ENCODE data around the gene FADS3. TPM values are rescaled to one million over a fixed set of nuclear protein-coding genes. Genes with fewer than 3 reads are reported as not detected.

FADS3 gene
- total RNA-seq, 2 experiments from 2014 or later, result 4.2 to 4.3 TPM

- Mint-ChIP-seq H3K9me3 (no peaks in the 10 kb centered on the region), H3K36me3 (ENCODE audit: low read depth) (no peaks in the 10 kb centered on the region), H3K27me3 (ENCODE audit: low read depth) (no peaks in the 10 kb centered on the region), H3K27ac (no peak overlapping the region), H3K4me1 (ENCODE audit: low read depth) (peaks cover 4% of the 10 kb centered on the region), H3K4me3 (no peak overlapping the region)
- CTCF ChIA-PET, result interaction anchor here (1.1 to 10.5 kb wide), 5 partner anchors 12 to 203 kb away, joined by 3 to 270 read pairs (median 6); no protein-coding TSS in a partner anchor
- intact Hi-C loops (cut with micrococcal nuclease), result no loop called here
- no peak for DNase-seq
These were observed 12.5 kb upstream of the FADS3 start for GRCh38 chr11:61903845-61904244.

DNA sequence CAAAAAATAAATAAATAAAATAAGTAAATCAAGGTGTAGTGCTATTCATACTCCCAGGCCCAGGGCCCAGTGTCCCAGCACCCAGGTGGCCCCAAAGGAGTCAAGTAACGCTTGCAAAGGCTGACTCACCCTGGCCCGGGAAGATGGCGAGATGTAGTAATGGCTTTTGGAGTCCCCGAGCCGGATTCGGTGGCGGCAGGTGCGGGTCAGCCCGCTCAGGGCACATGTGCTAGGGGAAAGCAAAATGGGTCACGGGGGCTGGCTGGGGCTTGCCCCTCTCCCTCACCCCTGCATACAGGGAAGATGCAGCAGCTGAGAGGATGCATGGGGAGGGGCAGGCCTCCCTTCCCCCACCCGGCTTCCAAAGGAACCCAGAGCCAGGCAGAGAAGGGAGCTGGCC is 11.0 kb upstream of the FADS3 start:
- intact Hi-C loops (cut with micrococcal nuclease), result no loop called here
- no peak for DNase-seq
- Mint-ChIP-seq H3K4me1 (ENCODE audit: low read depth) (peaks cover 4% of the 10 kb centered on the region), H3K27me3 (ENCODE audit: low read depth) (no peaks in the 10 kb centered on the region), H3K36me3 (ENCODE audit: low read depth) (no peaks in the 10 kb centered on the region), H3K4me3 (no peak overlapping the region), H3K9me3 (no peaks in the 10 kb centered on the region), H3K27ac (no peak overlapping the region)
- CTCF ChIA-PET, result interaction anchor here (7.7 to 10.5 kb wide), 3 partner anchors 44 to 206 kb away, joined by 109 to 270 read pairs (median 132); no protein-coding TSS in a partner anchor

- no peak for DNase-seq
- Mint-ChIP-seq H3K9me3 (no peaks in the 10 kb centered on the region), H3K4me1 (ENCODE audit: low read depth) (peaks cover 4% of the 10 kb centered on the region), H3K27ac (no peak overlapping the region), H3K36me3 (ENCODE audit: low read depth) (no peaks in the 10 kb centered on the region), H3K4me3 (no peak overlapping the region), H3K27me3 (ENCODE audit: low read depth) (no peaks in the 10 kb centered on the region)
- intact Hi-C loops (cut with micrococcal nuclease), result no loop called here
- CTCF ChIA-PET, result interaction anchor here (0.7 to 10.5 kb wide), 7 partner anchors 8 to 207 kb away, joined by 3 to 270 read pairs (median 3); no protein-coding TSS in a partner anchor
These were observed 10.1 kb upstream of the FADS3 start for GRCh38 chr11:61901397-61901796.

GRCh38 chr11:61900251-61900650 is 8.9 kb upstream of the FADS3 start:
- no peak for DNase-seq
- H3K4me3 Mint-ChIP-seq, result no peak overlapping the region
- H3K36me3 Mint-ChIP-seq (ENCODE audit: low read depth), result no peaks in the 10 kb centered on the region
- CTCF ChIA-PET, result interaction anchor here (0.6 to 10.5 kb wide), 11 partner anchors 10 to 208 kb away, joined by 3 to 270 read pairs (median 11); partner anchors contain the start of genes BEST1 and FTH1
- H3K9me3 Mint-ChIP-seq, result no peaks in the 10 kb centered on the region
- H3K4me1 Mint-ChIP-seq (ENCODE audit: low read depth), result peaks cover 4% of the 10 kb centered on the region
- no peaks in the 10 kb centered on the region for H3K27me3 Mint-ChIP-seq (ENCODE audit: low read depth)
- intact Hi-C loops (cut with micrococcal nuclease), result no loop called here
- no peak overlapping the region for H3K27ac Mint-ChIP-seq

DNA sequence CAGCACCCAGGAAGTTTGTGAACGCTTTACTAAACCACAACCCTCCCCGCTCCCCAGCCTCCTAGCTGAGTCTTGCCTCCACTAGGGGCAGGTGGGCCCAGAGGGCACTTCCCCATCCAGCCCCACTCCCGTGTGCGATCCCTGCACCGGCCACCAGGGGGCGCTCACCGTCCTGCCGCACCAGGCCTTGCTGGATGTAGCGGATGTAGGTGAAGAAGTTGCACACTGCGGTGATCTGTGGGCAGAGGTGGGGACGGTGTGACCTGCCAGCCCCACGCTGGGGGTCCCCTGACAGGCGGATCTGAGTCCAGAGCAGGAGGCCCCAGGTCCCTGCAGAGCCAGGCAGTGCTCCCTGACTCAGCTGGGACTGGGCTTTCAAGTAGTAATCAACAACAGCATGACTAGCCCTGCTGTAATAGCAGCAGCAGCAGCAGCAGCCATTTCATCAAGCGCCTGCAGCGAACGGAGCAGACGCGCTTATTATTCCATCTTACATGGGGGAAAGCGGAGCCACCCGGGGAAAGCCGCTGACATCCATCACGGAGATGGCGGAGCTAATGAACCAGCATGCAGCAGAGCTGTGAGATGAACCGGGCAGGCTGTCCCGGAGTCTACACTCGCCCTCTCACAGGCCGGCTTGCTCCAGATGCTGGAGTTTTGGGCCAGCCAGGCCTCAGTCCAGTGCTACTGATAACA is 7.9 kb upstream of the FADS3 start:
- DNase-seq, result peak; percentile 93
- Mint-ChIP-seq H3K9me3 (no peaks in the 10 kb centered on the region), H3K36me3 (ENCODE audit: low read depth) (no peaks in the 10 kb centered on the region), H3K27ac (no peak overlapping the region), H3K4me1 (ENCODE audit: low read depth) (peaks cover 4% of the 10 kb centered on the region), H3K4me3 (no peak overlapping the region), H3K27me3 (ENCODE audit: low read depth) (no peaks in the 10 kb centered on the region)
- intact Hi-C loops (cut with micrococcal nuclease), result loop anchor here (1.0 kb wide), 3 partner anchors 48 to 209 kb away; no protein-coding TSS in a partner anchor
- CTCF ChIA-PET, result interaction anchor here (0.6 to 10.5 kb wide), 50 partner anchors 8 to 580 kb away, joined by 3 to 270 read pairs (median 5); partner anchors contain the start of genes BEST1, FEN1, FTH1 and INCENP

- H3K36me3 Mint-ChIP-seq (ENCODE audit: low read depth), result no peaks in the 10 kb centered on the region
- intact Hi-C loops (cut with micrococcal nuclease), result no loop called here
- DNase-seq, result no peak
These were observed 6.9 kb upstream of the FADS3 start for GRCh38 chr11:61898247-61898582.

GRCh38 chr11:61897387-61898246 is 6.3 kb upstream of the FADS3 start:
- Mint-ChIP-seq H3K36me3 (ENCODE audit: low read depth) (no peaks in the 10 kb centered on the region), H3K9me3 (no peaks in the 10 kb centered on the region), H3K4me3 (no peak overlapping the region), H3K27ac (no peak overlapping the region), H3K4me1 (ENCODE audit: low read depth) (peaks cover 7% of the 10 kb centered on the region), H3K27me3 (ENCODE audit: low read depth) (no peaks in the 10 kb centered on the region)
- CTCF ChIA-PET, result interaction anchor here (0.5 to 10.5 kb wide), 38 partner anchors 9 to 226 kb away, joined by 3 to 270 read pairs (median 6); partner anchors contain the start of genes BEST1, FEN1, INCENP and TMEM258
- peak; percentile 83 for DNase-seq
- intact Hi-C loops (cut with micrococcal nuclease), result loop anchor here (1.0 kb wide), 2 partner anchors 100 to 157 kb away; no protein-coding TSS in a partner anchor

More at GRCh38 chr11:61898247-61898582, 6.9 kb upstream of the FADS3 start:
- Mint-ChIP-seq H3K27me3 (ENCODE audit: low read depth) (no peaks in the 10 kb centered on the region), H3K27ac (no peak overlapping the region), H3K4me3 (no peak overlapping the region), H3K4me1 (ENCODE audit: low read depth) (peaks cover 7% of the 10 kb centered on the region), H3K9me3 (no peaks in the 10 kb centered on the region)
- CTCF ChIA-PET, result interaction anchor here (0.5 to 10.5 kb wide), 44 partner anchors 8 to 225 kb away, joined by 3 to 270 read pairs (median 5); partner anchors contain the start of genes BEST1, FEN1, INCENP and TMEM258

- Mint-ChIP-seq H3K9me3 (no peaks in the 10 kb centered on the region), H3K36me3 (ENCODE audit: low read depth) (no peaks in the 10 kb centered on the region), H3K27ac (no peak overlapping the region), H3K4me1 (ENCODE audit: low read depth) (peaks cover 9% of the 10 kb centered on the region), H3K27me3 (ENCODE audit: low read depth) (no peaks in the 10 kb centered on the region), H3K4me3 (no peak overlapping the region)
- intact Hi-C loops (cut with micrococcal nuclease), result loop anchor here (1.0 kb wide), 2 partner anchors 100 to 157 kb away; no protein-coding TSS in a partner anchor
- CTCF ChIA-PET, result interaction anchor here (0.6 to 10.5 kb wide), 14 partner anchors 12 to 215 kb away, joined by 3 to 270 read pairs (median 8); partner anchors contain the start of genes FEN1 and TMEM258
- DNase-seq, result no peak
These were observed 5.5 kb upstream of the FADS3 start for GRCh38 chr11:61896665-61897386.

- intact Hi-C loops (cut with micrococcal nuclease), result no loop called here
- Mint-ChIP-seq H3K9me3 (no peaks in the 10 kb centered on the region), H3K27ac (no peak overlapping the region), H3K36me3 (ENCODE audit: low read depth) (no peaks in the 10 kb centered on the region), H3K4me1 (ENCODE audit: low read depth) (peaks cover 12% of the 10 kb centered on the region), H3K27me3 (ENCODE audit: low read depth) (no peaks in the 10 kb centered on the region), H3K4me3 (no peak overlapping the region)
- no peak for DNase-seq
- CTCF ChIA-PET, result interaction anchor here (4.2 to 10.5 kb wide), 4 partner anchors 50 to 216 kb away, joined by 32 to 270 read pairs (median 120); no protein-coding TSS in a partner anchor
These were observed 4.3 kb upstream of the FADS3 start for GRCh38 chr11:61895718-61896059.

DNA sequence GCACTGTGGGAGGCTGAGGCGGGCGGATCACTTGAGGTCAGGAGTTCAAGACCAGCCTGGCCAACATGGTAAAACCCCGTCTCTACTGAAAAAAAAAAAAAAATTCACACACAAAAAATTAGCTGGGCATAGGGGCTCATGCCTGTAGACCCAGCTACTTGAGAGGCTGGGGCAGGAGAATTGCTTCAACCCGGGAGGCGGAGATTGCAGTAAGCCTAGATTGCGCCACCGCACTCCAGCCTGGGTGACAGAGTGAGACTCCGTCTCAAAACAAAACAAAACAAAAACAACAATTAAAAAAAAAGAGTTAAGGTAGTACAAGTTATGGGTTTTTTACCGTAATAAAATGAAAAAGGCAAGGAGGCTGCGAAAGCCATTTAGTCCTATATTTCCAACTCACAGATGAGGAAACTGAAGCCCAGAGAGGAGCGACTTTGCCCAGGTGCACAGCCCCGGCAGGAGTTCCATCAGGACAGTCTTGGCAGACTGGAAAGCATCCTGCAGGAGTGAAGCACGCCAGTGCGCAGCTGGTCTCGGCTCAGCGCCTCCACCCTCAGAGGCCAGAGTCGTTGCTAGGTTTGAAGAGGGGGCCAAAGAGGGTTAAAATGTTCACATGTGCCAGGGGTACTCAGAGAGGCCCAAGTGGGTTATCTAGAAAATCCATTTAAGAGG is 3.8 kb upstream of the FADS3 start:
- no peaks in the 10 kb centered on the region for H3K27me3 Mint-ChIP-seq (ENCODE audit: low read depth)
- H3K9me3 Mint-ChIP-seq, result no peaks in the 10 kb centered on the region
- H3K4me3 Mint-ChIP-seq, result no peak overlapping the region
- H3K27ac Mint-ChIP-seq, result no peak overlapping the region
- intact Hi-C loops (cut with micrococcal nuclease), result no loop called here
- no peak for DNase-seq
- CTCF ChIA-PET, result interaction anchor here (7.7 to 10.5 kb wide), 3 partner anchors 51 to 213 kb away, joined by 109 to 270 read pairs (median 132); no protein-coding TSS in a partner anchor
- H3K36me3 Mint-ChIP-seq (ENCODE audit: low read depth), result no peaks in the 10 kb centered on the region
- peaks cover 14% of the 10 kb centered on the region for H3K4me1 Mint-ChIP-seq (ENCODE audit: low read depth)

- intact Hi-C loops (cut with micrococcal nuclease), result no loop called here
- Mint-ChIP-seq H3K27ac (no peak overlapping the region), H3K4me1 (ENCODE audit: low read depth) (peaks cover 10% of the 10 kb centered on the region), H3K9me3 (no peaks in the 10 kb centered on the region), H3K36me3 (ENCODE audit: low read depth) (no peaks in the 10 kb centered on the region), H3K27me3 (ENCODE audit: low read depth) (no peaks in the 10 kb centered on the region), H3K4me3 (no peak overlapping the region)
- DNase-seq, result no peak
- CTCF ChIA-PET, result interaction anchor here (0.7 kb wide), 1 partner anchor 214 kb away, joined by 3 read pairs; no protein-coding TSS in a partner anchor
These were observed 2.6 kb upstream of the FADS3 start for GRCh38 chr11:61893981-61894380.

Data from activated naive CD4-positive, alpha-beta T cell treated with anti-CD3 and anti-CD28 coated beads for 36 hours (primary cell).